Tibial nerve (tissue), 3 donors: Measurements from ENCODE around the gene CACHD1.

Source experiments
- POLR2A ChIP-seq, 2 donors: fragments of 450-650 bp; IDR thresholded peaks; one replicate each; pipeline ENCODE4 v1.6.1; 2017; ENCODE audit warnings: antibody characterized with exemption in 2 of 2, mild to moderate bottlenecking in 2 of 2, moderate library complexity in 2 of 2
- TF ChIP-seq, protein P1 (sequence below), 5 experiments: fragments of 200-600 bp in 3 of 5; fragments of 450-650 bp in 2 of 5; sonication (generic) in 3 of 5; IDR thresholded peaks; one replicate each; pipeline ENCODE4 v1.5.1; 2016 to 2019; ENCODE audit warnings: antibody characterized with exemption in 5 of 5, mild to moderate bottlenecking in 3 of 5, moderate library complexity in 2 of 5

DNA sequence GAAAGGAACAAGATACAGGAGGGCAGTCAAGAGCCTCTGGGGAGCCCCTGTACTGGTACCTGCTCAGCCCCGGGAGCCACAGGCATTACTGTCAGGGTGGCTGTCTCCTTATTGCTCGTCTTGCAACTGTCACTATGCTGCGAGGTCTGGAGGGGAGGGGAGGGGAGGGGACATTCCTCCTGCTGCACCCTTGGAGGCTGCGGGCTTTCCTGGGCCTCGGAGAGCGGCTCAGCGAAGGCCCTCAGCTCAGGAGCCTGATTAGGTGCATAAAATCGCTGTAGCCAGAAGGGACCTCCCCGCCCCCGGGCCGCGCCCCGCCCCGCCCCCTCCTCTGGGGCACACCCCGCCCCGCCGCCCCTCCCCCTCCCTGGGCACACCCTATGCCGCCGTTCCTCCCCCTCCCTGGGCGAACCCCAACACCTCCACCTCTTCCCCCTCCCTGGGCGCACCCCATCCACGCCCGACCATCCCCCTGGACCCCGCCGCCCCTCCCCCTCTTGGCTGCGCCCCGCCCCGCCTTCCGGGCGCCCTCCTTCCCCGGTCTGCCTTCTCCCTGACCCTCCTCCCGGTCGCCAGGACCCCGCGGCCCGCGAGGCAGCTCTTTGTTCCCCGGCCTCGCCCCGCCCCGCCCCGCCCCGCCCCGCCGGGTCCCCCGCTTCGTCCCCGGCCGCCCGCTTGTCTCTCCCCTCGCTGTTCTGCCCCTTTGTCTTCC is 35.5 kb downstream of the CACHD1 start:
- TF ChIP-seq, protein P1, sequence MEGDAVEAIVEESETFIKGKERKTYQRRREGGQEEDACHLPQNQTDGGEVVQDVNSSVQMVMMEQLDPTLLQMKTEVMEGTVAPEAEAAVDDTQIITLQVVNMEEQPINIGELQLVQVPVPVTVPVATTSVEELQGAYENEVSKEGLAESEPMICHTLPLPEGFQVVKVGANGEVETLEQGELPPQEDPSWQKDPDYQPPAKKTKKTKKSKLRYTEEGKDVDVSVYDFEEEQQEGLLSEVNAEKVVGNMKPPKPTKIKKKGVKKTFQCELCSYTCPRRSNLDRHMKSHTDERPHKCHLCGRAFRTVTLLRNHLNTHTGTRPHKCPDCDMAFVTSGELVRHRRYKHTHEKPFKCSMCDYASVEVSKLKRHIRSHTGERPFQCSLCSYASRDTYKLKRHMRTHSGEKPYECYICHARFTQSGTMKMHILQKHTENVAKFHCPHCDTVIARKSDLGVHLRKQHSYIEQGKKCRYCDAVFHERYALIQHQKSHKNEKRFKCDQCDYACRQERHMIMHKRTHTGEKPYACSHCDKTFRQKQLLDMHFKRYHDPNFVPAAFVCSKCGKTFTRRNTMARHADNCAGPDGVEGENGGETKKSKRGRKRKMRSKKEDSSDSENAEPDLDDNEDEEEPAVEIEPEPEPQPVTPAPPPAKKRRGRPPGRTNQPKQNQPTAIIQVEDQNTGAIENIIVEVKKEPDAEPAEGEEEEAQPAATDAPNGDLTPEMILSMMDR (IDR thresholded peaks at IDR 0.05) = no peak
- TF ChIP-seq POLR2A (IDR thresholded peaks at IDR 0.05) = no peak
